NCI-H1694 treated with DMSO at 0.1 percent for 48 hours (cell line): Measurements from ENCODE around the gene NBAS.
"Not testable (repeated sequence)": the region's sequence is repeated elsewhere in the genome, so short reads cannot be mapped to it uniquely, and the experiment has no call there.

ENCODE experiments used
- DNase-seq: peaks from one replicate; lab custom pipeline; 2025; lab: John Stamatoyannopoulos, UW

NBAS gene

GRCh38 chr2:15412309-15412708, 148.8 kb downstream of the NBAS start:
- no peak for DNase-seq

DNA sequence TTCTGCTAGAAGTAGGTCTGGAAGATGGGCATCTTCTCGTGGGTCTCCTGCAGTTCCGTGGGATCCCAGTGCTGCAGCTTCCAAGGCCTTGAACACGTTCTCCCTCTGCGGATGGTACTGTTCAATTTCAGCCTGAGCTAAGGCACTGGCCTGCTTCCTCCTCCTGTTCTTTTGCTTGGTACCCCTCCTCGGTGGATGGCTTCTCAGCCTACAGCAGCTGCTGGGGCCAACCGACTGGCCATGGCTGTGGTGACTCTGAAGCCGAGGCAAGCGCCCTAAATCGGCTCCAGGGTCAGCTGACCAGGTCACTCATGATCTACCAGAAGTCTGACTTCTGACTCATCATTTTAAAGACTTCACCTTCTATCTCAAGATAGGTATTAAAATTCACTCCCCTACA, 150.2 kb downstream of the NBAS start:
- DNase-seq: no peak

DNA sequence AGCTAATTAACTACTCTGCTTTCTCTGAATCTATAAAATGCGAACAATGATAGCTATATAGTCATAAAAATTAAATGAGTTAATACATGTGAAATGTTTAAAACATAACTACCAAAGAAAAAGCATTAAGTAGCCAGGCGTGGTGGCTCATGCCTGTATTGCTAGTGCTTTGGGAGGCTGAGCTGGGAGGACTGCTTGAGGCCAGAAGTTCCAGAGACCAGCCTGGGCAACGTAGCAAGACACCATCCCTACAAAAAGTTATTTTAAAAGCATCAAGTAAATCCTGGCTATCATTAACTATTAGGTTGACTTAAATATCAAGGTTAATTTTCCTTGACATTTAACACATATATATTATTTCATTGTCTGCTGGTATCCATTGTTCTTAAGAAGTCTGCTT, 152.4 kb downstream of the NBAS start:
- DNase-seq: no peak

DNA sequence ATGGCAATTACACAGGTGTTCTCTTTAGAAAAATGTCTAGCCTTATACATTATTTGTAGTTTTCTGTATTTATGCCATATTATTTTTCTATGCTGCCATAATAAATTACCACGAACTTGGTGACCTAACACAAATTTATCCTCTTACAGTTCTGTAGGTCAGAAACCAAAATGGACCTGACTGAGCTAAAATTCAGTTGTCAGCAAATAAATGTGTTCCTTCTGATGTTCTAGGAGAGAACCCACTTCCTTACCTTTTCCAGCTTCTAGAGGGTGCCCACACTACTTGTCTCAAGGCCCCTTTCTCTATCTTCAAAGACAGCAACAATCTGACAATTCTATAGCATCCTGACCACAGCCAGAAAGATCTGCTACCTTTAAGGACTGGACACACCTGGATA, 153.5 kb downstream of the NBAS start:
- DNase-seq: no peak

DNA sequence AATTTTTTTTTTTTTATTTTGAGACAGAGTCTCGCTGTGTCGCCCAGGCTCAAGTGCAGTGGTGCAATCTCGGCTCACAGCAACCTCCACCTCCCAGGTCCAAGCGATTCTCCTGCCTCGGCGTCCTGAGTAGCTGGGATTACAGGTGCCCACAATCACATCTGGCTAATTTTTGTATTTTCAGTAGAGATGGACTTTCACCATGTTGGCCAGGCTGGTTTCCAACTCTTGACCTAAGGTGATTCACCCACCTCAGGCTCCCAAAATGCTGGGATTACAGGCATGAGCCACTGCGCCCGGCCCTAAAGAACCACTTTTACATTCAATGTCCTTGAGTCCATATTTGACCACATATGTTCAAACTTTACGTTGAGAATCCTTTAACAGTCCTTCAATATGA, 156.6 kb downstream of the NBAS start:
- DNase-seq: not testable (repeated sequence)

DNA sequence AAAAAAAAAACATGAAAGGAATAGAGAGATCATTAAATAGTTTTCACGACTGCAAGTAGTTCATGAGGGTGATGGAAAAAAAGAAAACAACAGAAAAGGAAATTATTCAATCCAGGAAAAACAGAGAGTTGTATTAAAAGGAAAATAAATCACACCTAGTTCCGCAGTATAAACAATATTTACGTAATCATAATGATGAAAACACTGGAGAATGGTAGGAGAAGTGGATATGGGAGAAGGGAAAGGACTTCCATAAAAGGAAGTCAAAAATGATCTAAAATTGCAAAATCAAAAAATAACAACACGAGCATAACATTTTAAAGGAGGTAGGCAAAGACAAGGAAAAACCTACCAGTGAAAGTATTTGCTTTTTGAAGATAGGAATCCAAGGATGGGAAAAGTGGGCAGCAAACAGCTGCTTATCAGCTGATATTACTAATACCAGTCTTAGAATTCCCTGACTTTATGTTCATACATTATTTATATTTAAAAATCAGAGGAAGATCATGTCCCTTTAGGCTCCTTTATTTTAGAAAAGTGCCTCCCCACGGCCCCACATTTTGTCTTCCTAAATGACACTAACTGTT, 160.8 kb downstream of the NBAS start:
- no peak for DNase-seq

- DNase-seq: no peak
Observed at GRCh38 chr2:15399241-15399640, 161.9 kb downstream of the NBAS start.

- no peak for DNase-seq
Observed at GRCh38 chr2:15391751-15392150, 169.4 kb downstream of the NBAS start.

- DNase-seq: no peak
Observed at GRCh38 chr2:15389895-15390294, 171.2 kb downstream of the NBAS start.

DNA sequence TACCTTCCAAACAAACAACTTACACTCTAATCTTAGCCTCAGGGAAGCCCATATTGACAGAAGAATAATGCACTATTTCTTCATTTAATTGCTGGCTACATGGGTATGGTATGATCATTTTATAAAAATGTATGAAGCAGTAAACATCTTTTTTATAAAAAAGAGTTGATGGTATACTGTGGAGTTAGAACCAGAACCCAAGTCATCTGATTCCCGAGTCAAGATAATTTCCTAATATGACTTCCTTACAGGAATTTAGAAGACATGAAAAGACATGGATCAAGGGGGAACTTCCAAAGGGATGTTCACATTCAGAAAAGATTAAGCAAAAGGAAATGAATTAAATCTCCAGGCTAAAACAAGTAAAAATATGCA, 171.8 kb downstream of the NBAS start:
- DNase-seq: no peak

GRCh38 chr2:15388406-15389325, 172.5 kb downstream of the NBAS start:
- no peak for DNase-seq

GRCh38 chr2:15385184-15385583, 175.9 kb downstream of the NBAS start:
- peak; percentile 71 for DNase-seq

DNA sequence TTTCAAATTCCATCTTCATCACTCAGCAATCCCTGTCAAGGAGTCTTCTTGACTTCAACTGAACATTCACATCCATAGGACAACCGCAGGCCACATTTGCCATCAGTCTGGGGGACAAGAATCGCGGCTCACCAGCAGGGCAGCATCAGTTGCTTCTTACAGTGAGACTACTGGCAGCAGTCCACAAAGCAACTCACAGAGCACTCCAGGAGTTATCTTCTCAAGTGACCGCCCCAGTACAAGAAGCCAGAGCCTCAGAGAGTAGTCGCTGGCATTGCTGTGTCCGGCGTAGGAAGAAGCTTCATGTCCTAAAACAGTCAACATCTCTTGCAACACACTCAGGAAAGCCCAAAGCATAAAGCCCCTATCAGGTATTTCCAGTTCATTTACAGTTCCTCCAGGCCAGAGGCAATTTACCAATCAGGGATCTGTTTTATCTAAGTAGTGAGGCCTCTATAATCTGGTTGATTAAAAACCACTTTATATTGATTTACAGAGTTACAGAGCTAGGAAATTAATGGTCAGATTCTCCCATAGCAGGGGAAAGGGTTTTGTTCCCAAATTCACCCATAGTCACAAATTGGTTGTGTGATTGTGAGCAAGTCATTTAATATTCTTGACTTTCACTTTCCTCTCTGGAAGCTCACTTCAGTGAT, 177.3 kb downstream of the NBAS start:
- no peak for DNase-seq

GRCh38 chr2:15378148-15378908, 182.8 kb downstream of the NBAS start:
- no peak for DNase-seq

- no peak for DNase-seq
Observed at GRCh38 chr2:15377202-15377601, 183.9 kb downstream of the NBAS start.

GRCh38 chr2:15372019-15372418, 189.1 kb downstream of the NBAS start:
- no peak for DNase-seq

GRCh38 chr2:15369129-15369528, 192.0 kb downstream of the NBAS start:
- no peak for DNase-seq

DNA sequence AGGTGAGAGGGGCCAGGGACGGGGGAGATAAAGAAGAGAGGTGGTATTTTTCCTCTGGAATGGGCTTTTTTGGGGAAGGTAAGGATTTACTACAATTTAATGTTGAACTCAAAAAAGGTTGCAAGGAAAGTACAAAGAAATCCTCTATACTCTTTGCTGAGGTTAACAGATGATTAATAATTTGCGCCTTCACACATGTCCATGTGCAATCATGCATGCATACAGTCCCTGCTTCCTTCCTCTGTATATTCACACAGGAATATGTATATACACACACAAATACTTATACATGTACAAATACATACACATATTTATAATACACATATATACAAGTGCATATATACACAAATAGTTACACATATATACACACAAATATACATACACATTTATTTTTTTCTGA, 193.4 kb downstream of the NBAS start:
- no peak for DNase-seq

DNA sequence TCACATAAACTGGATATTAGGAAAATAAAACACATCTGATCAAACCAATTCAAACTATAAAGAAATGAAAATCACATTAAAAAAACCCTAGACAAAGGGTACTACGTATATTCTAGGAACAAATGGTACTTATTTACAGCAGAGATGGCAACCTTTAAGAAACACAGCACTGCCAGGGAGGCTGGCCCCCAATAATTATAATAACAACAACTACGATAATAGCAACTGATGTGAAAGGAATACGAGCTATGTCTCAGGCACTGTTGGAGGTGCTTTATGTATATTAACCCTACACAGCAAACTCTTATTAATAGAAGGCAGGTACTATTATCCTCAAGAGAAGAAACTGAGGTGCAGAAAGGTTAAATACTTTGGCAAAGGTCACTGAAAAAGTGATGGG, 193.9 kb downstream of the NBAS start:
- DNase-seq: no peak

GRCh38 chr2:15365411-15365810, 195.7 kb downstream of the NBAS start:
- no peak for DNase-seq

DNA sequence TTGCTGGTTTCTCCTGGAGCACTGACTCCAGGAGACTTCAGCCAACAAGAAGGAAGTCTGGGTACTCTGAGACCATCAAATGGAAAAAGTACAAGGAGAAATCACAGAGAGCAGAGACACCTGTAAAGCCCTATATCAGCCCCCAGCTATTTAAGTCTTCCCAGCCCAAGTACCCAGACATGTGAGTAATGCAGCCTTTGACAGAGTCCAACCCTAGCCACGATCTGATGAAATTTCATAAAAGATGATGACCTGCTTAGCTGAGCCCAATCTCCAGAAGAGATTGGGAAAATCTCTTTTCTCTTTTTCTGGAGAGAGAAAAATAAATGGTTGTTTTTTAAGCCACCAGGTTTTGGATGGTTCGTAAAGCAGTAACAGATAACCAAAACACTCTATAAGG, 196.6 kb downstream of the NBAS start:
- no peak for DNase-seq

DNA sequence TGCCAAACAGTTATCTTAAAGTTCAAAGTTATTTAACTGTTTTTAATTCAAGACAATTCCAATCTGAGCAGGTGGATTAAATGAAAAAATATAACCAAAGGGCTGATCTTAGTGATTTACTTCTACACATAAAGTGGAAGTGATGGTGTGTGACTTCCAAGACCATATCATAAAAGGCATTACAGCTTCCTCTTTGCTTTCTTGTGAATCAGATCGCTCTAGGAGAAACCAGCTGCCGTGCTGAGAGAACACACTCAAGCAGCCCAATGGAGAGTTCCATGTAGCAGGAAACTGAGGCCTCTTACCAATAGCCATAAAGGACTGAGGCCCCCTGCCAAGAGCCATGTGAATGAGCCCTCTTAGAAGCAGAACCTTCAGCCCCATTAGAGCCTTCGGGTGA, 197.4 kb downstream of the NBAS start:
- DNase-seq: no peak
